Activated T-cell treated with anti-CD3 and anti-CD28 coated beads, Interleukin-2, amount 50 U/mL, for 4 hours (primary cell): Measurements from ENCODE around the gene C1orf174. TPM values are rescaled to one million over a fixed set of nuclear protein-coding genes. Genes with fewer than 3 reads are reported as not detected.

Experiments
- ATAC-seq, 2 donors: fragments of 200-7000 bp; cut with Tn5 transposase; one replicate each; pipeline ENCODE4 v1.10.0; 2021
- DNase-seq: peaks from one replicate; pipeline ENCODE4 v3.0.0-alpha.2; 2020
- H3K27me3 Mint-ChIP-seq: one replicate; pipeline ENCODE4 v1.8.0; 2021; ENCODE audit warnings: low read depth, mixed read lengths
- H3K36me3 Mint-ChIP-seq: one replicate; pipeline ENCODE4 v1.8.0; 2022; ENCODE audit warnings: mixed read lengths; ENCODE audit not compliant: insufficient read depth
- H3K4me1 Mint-ChIP-seq: one replicate; pipeline ENCODE4 v1.8.0; 2021; ENCODE audit warnings: low read depth, mixed read lengths
- H3K4me3 Mint-ChIP-seq: one replicate; pipeline ENCODE4 v1.8.0; 2021; ENCODE audit warnings: mild to moderate bottlenecking, moderate library complexity, mixed read lengths
- H3K9me3 Mint-ChIP-seq: one replicate; pipeline ENCODE4 v1.8.0; 2021; ENCODE audit warnings: mixed read lengths
- total RNA-seq, 3 donors: library from RNA; stranded (reverse); gene quantifications; one replicate each; pipeline ENCODE4 v1.2.1, GENCODE V29; 2021

The C1orf174 gene
- total RNA-seq, 3 donors from 2014 or later: 55.0 to 61.8 (median 60.5) TPM

DNA sequence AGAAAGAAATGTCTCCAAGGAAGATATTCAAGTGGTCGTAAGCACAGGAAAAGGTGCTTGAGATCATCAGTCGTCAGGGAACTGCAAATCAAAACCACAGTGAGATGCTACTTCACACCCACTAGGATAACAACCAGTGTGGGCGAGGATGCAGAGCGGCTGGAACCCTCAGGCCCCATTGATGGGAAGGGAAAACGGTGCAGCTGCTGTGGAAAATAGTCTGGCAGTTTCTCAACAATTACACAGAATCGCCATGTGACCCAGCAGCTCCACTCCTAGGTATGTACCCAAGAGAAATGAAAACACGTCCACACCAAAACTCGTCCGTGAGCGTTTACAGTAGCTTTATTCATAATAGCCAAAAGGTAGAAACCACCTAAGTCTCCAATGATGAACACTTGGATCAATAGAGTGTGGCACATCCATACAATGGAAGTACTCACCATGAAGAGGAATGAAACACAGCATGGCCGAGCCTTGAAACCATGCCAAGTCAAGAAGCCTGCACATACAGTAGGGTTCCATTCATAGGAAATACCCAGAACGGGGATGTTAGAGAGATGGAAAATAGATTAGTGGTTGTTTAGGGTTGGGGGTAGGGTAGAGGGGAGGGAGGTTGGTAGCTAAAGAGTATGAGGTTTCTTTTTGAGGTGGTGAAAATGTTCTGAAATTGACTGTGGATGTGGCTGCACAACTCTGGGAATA lies 36.7 kb downstream of the C1orf174 start:
- Mint-ChIP-seq H3K36me3 (peaks cover 9% of the 10 kb centered on the region), H3K27me3 (no peaks in the 10 kb centered on the region), H3K9me3 (no peaks in the 10 kb centered on the region), H3K4me3 (no peak overlapping the region), H3K4me1 (peaks cover 9% of the 10 kb centered on the region)
- ATAC-seq: no peak
- DNase-seq: no peak

DNA sequence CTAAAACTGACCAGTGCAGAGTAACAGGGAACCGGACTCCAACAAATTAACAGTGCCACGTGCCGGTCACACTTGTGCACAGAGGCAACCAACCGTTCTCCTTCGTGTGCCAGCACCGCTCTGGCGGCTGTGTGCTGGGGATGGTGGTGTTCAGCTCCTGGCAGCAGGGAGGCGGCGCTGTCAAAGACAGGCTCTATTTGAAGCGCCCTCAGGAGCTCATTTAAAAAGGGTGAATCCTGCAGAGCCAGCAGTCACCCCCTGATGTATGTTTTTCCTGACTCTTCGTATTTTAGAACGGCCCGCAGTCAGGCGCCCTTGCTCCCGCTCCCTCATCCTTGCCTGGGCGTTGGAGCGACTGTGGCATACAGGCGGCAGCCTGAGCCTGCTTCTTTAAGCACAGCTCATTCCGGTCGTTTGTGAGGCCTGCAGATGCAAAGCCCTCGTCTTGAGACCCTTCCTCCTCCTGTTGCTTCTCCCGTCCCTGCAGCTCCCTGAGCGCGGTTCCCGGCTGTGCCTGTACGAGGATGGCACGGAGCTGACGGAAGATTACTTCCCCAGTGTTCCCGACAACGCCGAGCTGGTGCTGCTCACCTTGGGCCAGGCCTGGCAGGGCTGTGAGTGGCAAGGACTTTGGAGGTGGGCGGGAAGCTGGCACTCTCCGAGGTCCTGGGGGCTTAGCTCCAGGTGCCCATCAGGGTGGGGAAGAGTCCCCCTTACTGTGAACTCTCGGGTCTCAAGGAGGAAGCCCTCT lies 41.7 kb downstream of the C1orf174 start:
- Mint-ChIP-seq H3K36me3 (no peaks in the 10 kb centered on the region), H3K9me3 (no peaks in the 10 kb centered on the region), H3K4me1 (peaks cover 31% of the 10 kb centered on the region), H3K4me3 (peak overlapping the region; percentile 96), H3K27me3 (no peaks in the 10 kb centered on the region)
- no peak for DNase-seq
- no peak for ATAC-seq

- DNase-seq: no peak
- no peaks in the 10 kb centered on the region for H3K9me3 Mint-ChIP-seq
- H3K4me3 Mint-ChIP-seq: peak overlapping the region; percentile 96
- H3K27me3 Mint-ChIP-seq: no peaks in the 10 kb centered on the region
- no peaks in the 10 kb centered on the region for H3K36me3 Mint-ChIP-seq
- ATAC-seq: no peak
- peaks cover 31% of the 10 kb centered on the region for H3K4me1 Mint-ChIP-seq
Measured at GRCh38 chr1:3857791-3858129, 42.3 kb downstream of the C1orf174 start.

GRCh38 chr1:3856923-3857790 lies 42.9 kb downstream of the C1orf174 start, which contains the start of the genes CEP104 and DFFB:
TSS of gene CEP104 (minus strand) at chr1:3857211. CDS start at chr1:3852407, 4,804 bp downstream.
TSS of gene DFFB (plus strand) at chr1:3857476. CDS start at chr1:3857604, 128 bp downstream.
- Mint-ChIP-seq H3K4me3 (peak within 1 kb of the TSS; percentile 96), H3K27me3 (no peaks in the 10 kb centered on the region), H3K9me3 (no peaks in the 10 kb centered on the region), H3K36me3 (no peaks in the 10 kb centered on the region), H3K4me1 (peaks cover 31% of the 10 kb centered on the region)
- peak; percentile 97 for ATAC-seq
- peak; percentile 95 for DNase-seq

- H3K27me3 Mint-ChIP-seq: no peaks in the 10 kb centered on the region
- DNase-seq (no peak), ATAC-seq (no peak)
- H3K9me3 Mint-ChIP-seq: no peaks in the 10 kb centered on the region
- no peak overlapping the region for H3K4me3 Mint-ChIP-seq
- H3K4me1 Mint-ChIP-seq: peaks cover 21% of the 10 kb centered on the region
- H3K36me3 Mint-ChIP-seq: peaks cover 17% of the 10 kb centered on the region
Measured at GRCh38 chr1:3852711-3853485, 47.2 kb downstream of the C1orf174 start.

DNA sequence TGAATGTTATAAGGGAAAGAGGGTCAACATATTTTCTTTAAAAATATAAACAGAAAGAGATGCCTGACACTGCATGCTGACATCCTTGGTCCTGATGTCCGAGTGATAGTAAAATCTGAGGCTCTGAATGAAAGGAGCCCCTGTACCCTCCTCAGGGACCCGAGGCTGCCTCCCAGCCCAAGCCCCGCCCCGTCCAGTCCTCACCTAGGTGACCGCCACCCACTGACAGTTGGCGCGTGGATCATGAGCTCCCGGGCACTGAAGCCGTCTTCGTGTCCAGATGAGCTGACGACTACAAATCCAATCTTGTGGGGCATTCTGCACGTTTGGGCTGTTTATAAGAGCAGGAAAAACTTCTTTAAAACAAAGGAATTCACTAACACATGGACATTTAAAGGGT lies 48.0 kb downstream of the C1orf174 start:
- H3K4me1 Mint-ChIP-seq: peaks cover 18% of the 10 kb centered on the region
- no peaks in the 10 kb centered on the region for H3K9me3 Mint-ChIP-seq
- ATAC-seq (no peak), DNase-seq (no peak)
- H3K27me3 Mint-ChIP-seq: no peaks in the 10 kb centered on the region
- H3K4me3 Mint-ChIP-seq: no peak overlapping the region
- H3K36me3 Mint-ChIP-seq: peaks cover 22% of the 10 kb centered on the region

GRCh38 chr1:3851292-3851691 lies 48.8 kb downstream of the C1orf174 start:
- no peaks in the 10 kb centered on the region for H3K27me3 Mint-ChIP-seq
- H3K9me3 Mint-ChIP-seq: no peaks in the 10 kb centered on the region
- H3K4me1 Mint-ChIP-seq: peaks cover 16% of the 10 kb centered on the region
- H3K4me3 Mint-ChIP-seq: no peak overlapping the region
- no peak for DNase-seq
- peaks cover 26% of the 10 kb centered on the region for H3K36me3 Mint-ChIP-seq
- ATAC-seq: no peak

GRCh38 chr1:3850857-3851256 lies 49.2 kb downstream of the C1orf174 start:
- Mint-ChIP-seq H3K36me3 (peaks cover 26% of the 10 kb centered on the region), H3K4me3 (no peak overlapping the region)
- ATAC-seq: no peak

DNA sequence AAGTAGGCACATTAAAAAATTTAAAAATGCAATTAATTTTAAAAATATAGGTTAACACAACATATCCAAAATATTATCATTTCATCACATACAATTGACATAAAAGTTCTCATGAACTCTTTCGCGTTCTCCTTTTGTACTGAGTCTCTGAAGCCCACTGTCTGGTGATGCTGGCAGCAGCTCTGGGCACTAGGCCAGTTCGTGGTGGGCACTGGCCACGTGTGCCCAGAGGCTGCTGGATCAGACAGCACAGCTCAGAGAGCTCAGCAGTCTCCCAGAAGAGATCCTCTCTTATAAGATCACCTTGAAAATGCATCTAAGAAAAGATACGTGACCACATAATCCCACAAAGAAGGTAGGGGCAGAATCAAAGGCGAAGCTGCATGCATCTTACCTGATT lies 53.0 kb downstream of the C1orf174 start:
- DNase-seq (no peak), ATAC-seq (no peak)
- Mint-ChIP-seq H3K9me3 (no peaks in the 10 kb centered on the region), H3K4me3 (no peak overlapping the region), H3K36me3 (peaks cover 35% of the 10 kb centered on the region), H3K4me1 (no peaks in the 10 kb centered on the region), H3K27me3 (no peaks in the 10 kb centered on the region)

More at GRCh38 chr1:3850857-3851256, 49.2 kb downstream of the C1orf174 start:
- DNase-seq: no peak
- H3K27me3 Mint-ChIP-seq: no peaks in the 10 kb centered on the region
- no peaks in the 10 kb centered on the region for H3K9me3 Mint-ChIP-seq
- peaks cover 12% of the 10 kb centered on the region for H3K4me1 Mint-ChIP-seq

DNA sequence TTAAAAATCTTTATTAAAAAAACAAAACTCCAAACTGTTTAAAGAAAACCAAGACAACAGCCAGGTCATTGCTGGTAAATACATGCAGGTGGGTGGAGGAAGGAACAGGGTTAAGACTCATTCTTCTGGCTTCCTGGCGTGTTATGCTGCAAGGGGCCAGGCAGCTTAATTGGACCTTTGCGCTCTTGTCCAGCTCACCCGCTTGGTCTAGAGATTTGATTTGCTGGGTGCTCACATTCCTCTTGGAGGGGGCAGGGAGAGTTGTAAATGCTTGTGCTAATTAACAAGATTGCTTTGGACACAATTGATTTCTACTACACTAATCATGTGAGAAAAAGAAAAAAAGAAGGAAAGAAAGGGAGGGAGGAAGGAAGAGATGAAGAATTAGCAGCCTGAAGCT lies 53.5 kb downstream of the C1orf174 start:
- Mint-ChIP-seq H3K4me1 (no peaks in the 10 kb centered on the region), H3K36me3 (peaks cover 35% of the 10 kb centered on the region), H3K27me3 (no peaks in the 10 kb centered on the region), H3K9me3 (no peaks in the 10 kb centered on the region), H3K4me3 (no peak overlapping the region)
- DNase-seq (no peak), ATAC-seq (no peak)

DNA sequence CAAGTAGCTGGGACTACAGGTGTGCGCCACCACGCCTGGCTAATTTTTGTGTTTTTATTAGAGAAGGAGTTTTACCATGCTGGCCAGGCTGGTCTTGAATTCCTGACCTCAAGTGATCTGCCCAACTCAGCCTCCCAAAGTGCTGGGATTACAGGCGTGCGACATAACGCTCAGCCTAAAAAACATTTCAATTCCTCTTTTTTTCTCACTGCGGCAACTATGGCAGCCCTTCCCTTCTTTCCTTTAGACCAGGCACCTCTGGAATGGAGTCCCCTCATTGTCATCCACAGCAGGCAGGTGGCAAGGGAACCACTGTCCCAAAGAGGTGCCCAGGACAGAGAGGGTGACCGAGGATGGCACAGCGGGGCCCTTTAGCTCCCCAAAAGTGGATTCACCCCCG lies 57.2 kb downstream of the C1orf174 start:
- no peaks in the 10 kb centered on the region for H3K4me1 Mint-ChIP-seq
- no peak overlapping the region for H3K4me3 Mint-ChIP-seq
- no peak for DNase-seq
- H3K27me3 Mint-ChIP-seq: no peaks in the 10 kb centered on the region
- H3K36me3 Mint-ChIP-seq: peaks cover 52% of the 10 kb centered on the region
- H3K9me3 Mint-ChIP-seq: no peaks in the 10 kb centered on the region
- no peak for ATAC-seq

DNA sequence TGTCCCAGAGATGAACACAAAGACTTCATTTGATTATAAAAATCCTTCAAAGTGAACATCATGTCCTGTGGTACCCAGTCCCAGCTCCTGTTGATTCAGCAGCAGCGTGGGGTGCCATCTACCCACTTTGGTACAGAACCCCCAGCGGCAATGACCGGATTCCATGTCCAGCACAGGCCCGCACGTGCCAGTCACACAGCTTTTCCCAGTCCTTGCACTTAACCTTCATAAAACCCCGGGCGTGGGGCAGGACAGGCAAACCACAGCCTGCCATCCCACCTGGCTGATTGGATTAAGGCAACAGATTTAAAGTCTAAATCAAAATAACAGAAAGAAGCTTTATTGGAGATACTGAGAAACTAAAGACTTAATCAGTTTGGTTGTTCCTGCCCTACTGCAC lies 58.6 kb downstream of the C1orf174 start:
- Mint-ChIP-seq H3K9me3 (peaks cover 6% of the 10 kb centered on the region), H3K27me3 (no peaks in the 10 kb centered on the region), H3K4me3 (no peak overlapping the region), H3K36me3 (peaks cover 55% of the 10 kb centered on the region), H3K4me1 (no peaks in the 10 kb centered on the region)
- DNase-seq (no peak), ATAC-seq (no peak)
